Esophagus squamous epithelium (tissue), 5 donors: Measurements from ENCODE around the gene LRP1B. TPM values are rescaled to one million over a fixed set of nuclear protein-coding genes. Genes with fewer than 3 reads are reported as not detected.
"Not testable (repeated sequence)": the region's sequence is repeated elsewhere in the genome, so short reads cannot be mapped to it uniquely, and the experiment has no call there.

Experiments
- DNase-seq: peaks from one replicate; lab custom pipeline; 2025; lab: John Stamatoyannopoulos, UW
- H3K27ac ChIP-seq, 4 donors: fragments of 200-600 bp; sonication (generic); one replicate each; pipeline ENCODE4 v1.5.1; 2016 to 2019; ENCODE audit warnings: mild to moderate bottlenecking in 1 of 4
- H3K27me3 ChIP-seq, 4 donors: fragments of 200-600 bp; sonication (generic); 1 replicate in 3 of 4; 2 replicates in 1 of 4; pipeline versions ENCODE4 v1.5.1 to v1.6.0; 2017 to 2021; ENCODE audit warnings: antibody characterized with exemption in 1 of 4
- H3K36me3 ChIP-seq, 3 donors: fragments of 200-600 bp; sonication (generic); one replicate each; pipeline ENCODE4 v1.5.1; 2016 to 2019
- H3K4me1 ChIP-seq, 3 donors: fragments of 200-600 bp; sonication (generic); one replicate each; pipeline ENCODE4 v1.5.1; 2017 to 2019
- H3K4me3 ChIP-seq, 4 donors: fragments of 200-600 bp; sonication (generic); 1 replicate in 3 of 4; 2 replicates in 1 of 4; pipeline ENCODE4 v1.5.1; 2016 to 2019; ENCODE audit warnings: mild to moderate bottlenecking in 2 of 4, moderate library complexity in 1 of 4
- H3K9me3 ChIP-seq, 3 donors: fragments of 200-600 bp; sonication (generic); one replicate each; pipeline ENCODE4 v1.5.1; 2016 to 2019
- POLR2A ChIP-seq, 4 donors: fragments of 450-650 bp; IDR thresholded peaks; one replicate each; pipeline ENCODE4 v1.6.1; 2017; ENCODE audit warnings: antibody characterized with exemption in 4 of 4, mild to moderate bottlenecking in 4 of 4, moderate library complexity in 3 of 4
- WGBS, 2 donors: methylation state at CpG; one replicate each; pipeline ENCODE4 v1.1.5; 2018; 5-methylcytosine and 5-hydroxymethylcytosine counted together
- intact Hi-C: fragments of 100-400 bp; cut with DNase I; formaldehyde crosslinking; loops from one replicate; pipeline ENCODE4 v1.15.0; 2022
- total RNA-seq, 4 donors: library from RNA; depleted of rRNA; stranded (reverse); fragments of >200 nt; gene quantifications; one replicate each; pipeline ENCODE4 v1.1.0, GENCODE V29; 2016
- TF ChIP-seq, protein P1 (sequence below), 6 experiments: fragments of 450-650 bp in 4 of 6; fragments of 200-600 bp in 2 of 6; sonication (generic) in 2 of 6; IDR thresholded peaks; one replicate each; pipeline ENCODE4 v1.5.1; 2016 to 2019; ENCODE audit warnings: antibody characterized with exemption in 6 of 6, mild to moderate bottlenecking in 4 of 6, moderate library complexity in 4 of 6
- donor health status: DM: yes; HTN: yes; CAD: no.

LRP1B gene
- total RNA-seq, 4 donors from 2014 or later = 0.04 to 1.1 (median 0.23) TPM

GRCh38 chr2:140288213-140288612 is 1842.6 kb downstream of the LRP1B start:
- Histone ChIP-seq H3K36me3 (no peaks in the 10 kb centered on the region), H3K4me1 (no peaks in the 10 kb centered on the region), H3K27ac (no peak overlapping the region), H3K27me3 (no peaks in the 10 kb centered on the region), H3K4me3 (no peak overlapping the region), H3K9me3 (peaks cover 0 to 5% (median 0%) of the 10 kb centered on the region in 3 donors)
- 43 to 58% methylated on average over 2 of the region's 2 CpGs for WGBS, 2 donors
- intact Hi-C loops = no loop called here
- DNase-seq = no peak
- TF ChIP-seq, protein P1, sequence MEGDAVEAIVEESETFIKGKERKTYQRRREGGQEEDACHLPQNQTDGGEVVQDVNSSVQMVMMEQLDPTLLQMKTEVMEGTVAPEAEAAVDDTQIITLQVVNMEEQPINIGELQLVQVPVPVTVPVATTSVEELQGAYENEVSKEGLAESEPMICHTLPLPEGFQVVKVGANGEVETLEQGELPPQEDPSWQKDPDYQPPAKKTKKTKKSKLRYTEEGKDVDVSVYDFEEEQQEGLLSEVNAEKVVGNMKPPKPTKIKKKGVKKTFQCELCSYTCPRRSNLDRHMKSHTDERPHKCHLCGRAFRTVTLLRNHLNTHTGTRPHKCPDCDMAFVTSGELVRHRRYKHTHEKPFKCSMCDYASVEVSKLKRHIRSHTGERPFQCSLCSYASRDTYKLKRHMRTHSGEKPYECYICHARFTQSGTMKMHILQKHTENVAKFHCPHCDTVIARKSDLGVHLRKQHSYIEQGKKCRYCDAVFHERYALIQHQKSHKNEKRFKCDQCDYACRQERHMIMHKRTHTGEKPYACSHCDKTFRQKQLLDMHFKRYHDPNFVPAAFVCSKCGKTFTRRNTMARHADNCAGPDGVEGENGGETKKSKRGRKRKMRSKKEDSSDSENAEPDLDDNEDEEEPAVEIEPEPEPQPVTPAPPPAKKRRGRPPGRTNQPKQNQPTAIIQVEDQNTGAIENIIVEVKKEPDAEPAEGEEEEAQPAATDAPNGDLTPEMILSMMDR (IDR thresholded peaks at IDR 0.05) = no peak
- TF ChIP-seq POLR2A (IDR thresholded peaks at IDR 0.05) = no peak

DNA sequence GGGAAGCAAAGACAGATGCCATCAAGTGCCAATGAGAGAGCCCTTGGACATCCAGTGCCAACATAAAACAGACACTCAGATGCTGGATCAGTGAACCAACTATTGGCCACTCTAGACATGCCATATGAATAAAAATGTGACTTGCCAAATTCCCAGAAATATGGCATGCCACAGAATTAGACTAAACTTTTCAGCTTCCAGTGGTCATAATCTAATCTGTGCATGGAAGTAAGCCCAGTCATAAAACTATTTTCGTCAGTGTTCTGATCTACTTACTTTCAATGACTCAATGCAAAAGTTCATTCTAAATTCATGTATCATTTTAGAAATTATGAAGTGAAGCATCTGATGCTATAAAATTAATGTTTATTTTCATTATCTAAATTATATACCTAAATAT is 1844.4 kb downstream of the LRP1B start:
- H3K4me1 ChIP-seq = no peaks in the 10 kb centered on the region
- intact Hi-C loops = no loop called here
- H3K4me3 ChIP-seq = no peak overlapping the region
- no peaks in the 10 kb centered on the region for H3K9me3 ChIP-seq
- no peak overlapping the region for H3K27ac ChIP-seq
- WGBS, 2 donors = 50 to 63% methylated on average over 1 of the region's 1 CpG
- no peaks in the 10 kb centered on the region for H3K36me3 ChIP-seq
- no peak for DNase-seq
- no peaks in the 10 kb centered on the region for H3K27me3 ChIP-seq
- TF ChIP-seq, protein P1 (IDR thresholded peaks at IDR 0.05) = no peak
- TF ChIP-seq POLR2A (IDR thresholded peaks at IDR 0.05) = no peak

- DNase-seq, H3K4me3 ChIP-seq, H3K4me1 ChIP-seq, H3K27me3 ChIP-seq, H3K9me3 ChIP-seq, H3K36me3 ChIP-seq, intact Hi-C loops, H3K27ac ChIP-seq: not testable (repeated sequence)
- 53 to 55% methylated on average over 4 of the region's 5 CpGs for WGBS, 2 donors
Observed at GRCh38 chr2:140277344-140277743, 1853.5 kb downstream of the LRP1B start.

- H3K27ac ChIP-seq = no peak overlapping the region
- no peak overlapping the region for H3K4me3 ChIP-seq
- WGBS, 2 donors = 61 to 67% methylated on average over 1 of the region's 1 CpG
- no peaks in the 10 kb centered on the region for H3K4me1 ChIP-seq
- H3K27me3 ChIP-seq = no peaks in the 10 kb centered on the region
- TF ChIP-seq, protein P1 (IDR thresholded peaks at IDR 0.05) = no peak
- TF ChIP-seq POLR2A (IDR thresholded peaks at IDR 0.05) = no peak
- no peaks in the 10 kb centered on the region for H3K9me3 ChIP-seq
- intact Hi-C loops = no loop called here
- no peak for DNase-seq
- H3K36me3 ChIP-seq = no peaks in the 10 kb centered on the region
Observed at GRCh38 chr2:140276661-140277060, 1854.2 kb downstream of the LRP1B start.

GRCh38 chr2:140275427-140275826 is 1855.4 kb downstream of the LRP1B start:
- Histone ChIP-seq H3K27ac (no peak overlapping the region), H3K27me3 (no peaks in the 10 kb centered on the region), H3K9me3 (no peaks in the 10 kb centered on the region), H3K36me3 (no peaks in the 10 kb centered on the region), H3K4me3 (no peak overlapping the region), H3K4me1 (no peaks in the 10 kb centered on the region)
- intact Hi-C loops = no loop called here
- no peak for DNase-seq
- WGBS, 2 donors = 44 to 51% methylated on average over 7 of the region's 7 CpGs
- TF ChIP-seq, protein P1 (IDR thresholded peaks at IDR 0.05) = no peak
- no peak for TF ChIP-seq POLR2A (IDR thresholded peaks at IDR 0.05)

GRCh38 chr2:140274891-140275290 is 1855.9 kb downstream of the LRP1B start:
- 49 to 53% methylated on average over 5 of the region's 5 CpGs for WGBS, 2 donors
- Histone ChIP-seq H3K9me3 (no peaks in the 10 kb centered on the region), H3K36me3 (no peaks in the 10 kb centered on the region), H3K4me3 (no peak overlapping the region), H3K27ac (no peak overlapping the region), H3K4me1 (no peaks in the 10 kb centered on the region), H3K27me3 (no peaks in the 10 kb centered on the region)
- DNase-seq = no peak
- intact Hi-C loops = no loop called here
- TF ChIP-seq POLR2A (IDR thresholded peaks at IDR 0.05) = no peak
- TF ChIP-seq, protein P1 (IDR thresholded peaks at IDR 0.05) = no peak
